HCT116 (cell line): Measurements from ENCODE around the gene TLR9.

Experiments used
- CTCF ChIP-seq, 3 experiments: fragments of 200-600 bp in 1 of 3; sonication (generic) in 1 of 3; IDR thresholded peaks in 2 of 3; conservative IDR thresholded peaks in 1 of 3; 2 replicates each; pipeline ENCODE4 v1.5.1; 2012 to 2017; ENCODE audit warnings: low read depth in 2 of 3, low read length in 2 of 3, antibody characterized with exemption in 1 of 3, borderline replicate concordance in 1 of 3, control low read depth in 1 of 3, mild to moderate bottlenecking in 1 of 3, mixed read lengths in 1 of 3, mixed run types in 1 of 3, moderate library complexity in 1 of 3; ENCODE audit not compliant: insufficient read depth in 1 of 3
- ZNF274 ChIP-seq: fragments of 200-500 bp; sonication (Bioruptor generic); IDR thresholded peaks from 2 replicates; pipeline ENCODE4 v1.6.1; 2014; ENCODE audit warnings: mild to moderate bottlenecking, low read depth, low read length, inconsistent platforms

- TF ChIP-seq CTCF (IDR thresholded peaks at IDR 0.05 in 2 of 3, conservative IDR thresholded peaks at IDR 0.05 in 1 of 3; ENCODE audit: borderline replicate concordance in 1 of 3, insufficient read depth in 1 of 3, low read depth in 2 of 3, low read length in 2 of 3) (no peak), ZNF274 (no peak)
Measured at GRCh38 chr3:52188556-52188955, 36.9 kb downstream of the TLR9 start.
